ENCODE data around the gene AGMO.

Gene AGMO

DNA sequence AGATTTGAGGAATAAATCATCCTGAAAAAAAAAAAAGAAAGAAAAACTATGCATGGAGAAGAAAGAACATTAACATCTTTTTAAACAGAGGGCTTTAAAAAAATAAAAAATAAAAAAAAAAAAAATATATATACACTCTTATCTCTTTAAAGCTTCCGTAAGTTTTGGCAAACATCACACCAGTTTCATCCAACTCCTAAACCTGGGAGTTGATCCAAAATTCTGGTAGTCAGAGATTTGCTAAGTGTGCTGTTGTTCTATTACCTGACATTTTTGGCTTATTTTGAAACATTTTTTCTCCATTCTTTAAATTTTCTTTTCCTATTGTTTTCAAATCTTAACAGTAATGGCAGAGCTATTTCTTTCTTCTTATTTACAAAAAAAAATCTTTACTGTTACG lies 273.1 kb downstream of the AGMO start:
- Histone ChIP-seq H2AFZ (ENCODE audit: low read length) (no peak overlapping the region), H3K4me1 (ENCODE audit: insufficient read depth, low read length, poor library complexity, severe bottlenecking) (no peaks in the 10 kb centered on the region), H3K4me2 (ENCODE audit: low read depth, low read length, poor library complexity, severe bottlenecking) (no peak overlapping the region), H3K27me3 (ENCODE audit: insufficient read depth, low read length, poor library complexity, severe bottlenecking) (no peaks in the 10 kb centered on the region), H3F3A (ENCODE audit: low read depth) (no peaks in the 10 kb centered on the region), H3K9ac (ENCODE audit: low read depth, low read length, poor library complexity, severe bottlenecking) (no peak overlapping the region), H3K9me3 (ENCODE audit: insufficient read depth, low read depth, low read length) (no peaks in the 10 kb centered on the region), H4K20me1 (ENCODE audit: insufficient read depth, low read length, poor library complexity, severe bottlenecking) (no peaks in the 10 kb centered on the region), H3K9me2 (replicated peaks; ENCODE audit: low read depth, low read length) (no peaks in the 10 kb centered on the region), H3K36me3 (ENCODE audit: insufficient read depth, low read length) (no peaks in the 10 kb centered on the region), H3K79me2 (ENCODE audit: insufficient read depth, low read length) (no peaks in the 10 kb centered on the region), H3K4me3 (ENCODE audit: low read length, poor library complexity, severe bottlenecking) (no peak overlapping the region)
- TF ChIP-seq EZH2phosphoT487 (IDR thresholded peaks at IDR 0.05; ENCODE audit: borderline replicate concordance): no peak
- TF ChIP-seq, protein P1, sequence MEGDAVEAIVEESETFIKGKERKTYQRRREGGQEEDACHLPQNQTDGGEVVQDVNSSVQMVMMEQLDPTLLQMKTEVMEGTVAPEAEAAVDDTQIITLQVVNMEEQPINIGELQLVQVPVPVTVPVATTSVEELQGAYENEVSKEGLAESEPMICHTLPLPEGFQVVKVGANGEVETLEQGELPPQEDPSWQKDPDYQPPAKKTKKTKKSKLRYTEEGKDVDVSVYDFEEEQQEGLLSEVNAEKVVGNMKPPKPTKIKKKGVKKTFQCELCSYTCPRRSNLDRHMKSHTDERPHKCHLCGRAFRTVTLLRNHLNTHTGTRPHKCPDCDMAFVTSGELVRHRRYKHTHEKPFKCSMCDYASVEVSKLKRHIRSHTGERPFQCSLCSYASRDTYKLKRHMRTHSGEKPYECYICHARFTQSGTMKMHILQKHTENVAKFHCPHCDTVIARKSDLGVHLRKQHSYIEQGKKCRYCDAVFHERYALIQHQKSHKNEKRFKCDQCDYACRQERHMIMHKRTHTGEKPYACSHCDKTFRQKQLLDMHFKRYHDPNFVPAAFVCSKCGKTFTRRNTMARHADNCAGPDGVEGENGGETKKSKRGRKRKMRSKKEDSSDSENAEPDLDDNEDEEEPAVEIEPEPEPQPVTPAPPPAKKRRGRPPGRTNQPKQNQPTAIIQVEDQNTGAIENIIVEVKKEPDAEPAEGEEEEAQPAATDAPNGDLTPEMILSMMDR (conservative IDR thresholded peaks at IDR 0.05; ENCODE audit: low read length): no peak

DNA sequence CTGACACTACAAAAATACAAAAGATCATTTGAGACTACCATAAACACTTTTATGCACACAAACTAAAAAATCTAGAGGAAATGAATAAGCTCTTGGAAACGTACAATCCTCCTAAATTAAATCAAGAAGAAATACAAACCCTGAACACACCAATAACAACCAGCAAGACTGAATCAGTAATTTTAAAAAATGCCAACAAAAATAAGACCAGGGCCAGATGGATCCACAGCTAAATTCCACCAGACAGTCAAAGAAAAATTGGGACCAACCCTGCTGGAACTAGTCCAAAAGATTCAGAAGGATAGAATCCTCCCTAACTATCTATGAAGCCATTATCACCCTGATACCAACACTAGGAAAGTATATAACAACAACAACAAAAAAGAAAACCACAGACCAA lies 277.4 kb downstream of the AGMO start:
- H3F3A ChIP-seq (ENCODE audit: low read depth): no peaks in the 10 kb centered on the region
- TF ChIP-seq, protein P1 (conservative IDR thresholded peaks at IDR 0.05; ENCODE audit: low read length): no peak
- TF ChIP-seq EZH2phosphoT487 (IDR thresholded peaks at IDR 0.05; ENCODE audit: borderline replicate concordance): no peak
- no peaks in the 10 kb centered on the region for H3K4me1 ChIP-seq (ENCODE audit: insufficient read depth, low read length, poor library complexity, severe bottlenecking)
- no peaks in the 10 kb centered on the region for H4K20me1 ChIP-seq (ENCODE audit: insufficient read depth, low read length, poor library complexity, severe bottlenecking)
- no peaks in the 10 kb centered on the region for H3K79me2 ChIP-seq (ENCODE audit: insufficient read depth, low read length)
- H3K4me3 ChIP-seq (ENCODE audit: low read length, poor library complexity, severe bottlenecking): no peak overlapping the region
- H3K27me3 ChIP-seq (ENCODE audit: insufficient read depth, low read length, poor library complexity, severe bottlenecking): no peaks in the 10 kb centered on the region
- H2AFZ ChIP-seq (ENCODE audit: low read length): no peak overlapping the region
- no peaks in the 10 kb centered on the region for H3K36me3 ChIP-seq (ENCODE audit: insufficient read depth, low read length)
- H3K4me2 ChIP-seq (ENCODE audit: low read depth, low read length, poor library complexity, severe bottlenecking): no peak overlapping the region
- no peaks in the 10 kb centered on the region; the same call in 1 of the 2 replicates for H3K9me3 ChIP-seq (ENCODE audit: insufficient read depth, low read depth, low read length)
- H3K9me2 ChIP-seq (replicated peaks; ENCODE audit: low read depth, low read length): no peaks in the 10 kb centered on the region
- H3K9ac ChIP-seq (ENCODE audit: low read depth, low read length, poor library complexity, severe bottlenecking): no peak overlapping the region

DNA sequence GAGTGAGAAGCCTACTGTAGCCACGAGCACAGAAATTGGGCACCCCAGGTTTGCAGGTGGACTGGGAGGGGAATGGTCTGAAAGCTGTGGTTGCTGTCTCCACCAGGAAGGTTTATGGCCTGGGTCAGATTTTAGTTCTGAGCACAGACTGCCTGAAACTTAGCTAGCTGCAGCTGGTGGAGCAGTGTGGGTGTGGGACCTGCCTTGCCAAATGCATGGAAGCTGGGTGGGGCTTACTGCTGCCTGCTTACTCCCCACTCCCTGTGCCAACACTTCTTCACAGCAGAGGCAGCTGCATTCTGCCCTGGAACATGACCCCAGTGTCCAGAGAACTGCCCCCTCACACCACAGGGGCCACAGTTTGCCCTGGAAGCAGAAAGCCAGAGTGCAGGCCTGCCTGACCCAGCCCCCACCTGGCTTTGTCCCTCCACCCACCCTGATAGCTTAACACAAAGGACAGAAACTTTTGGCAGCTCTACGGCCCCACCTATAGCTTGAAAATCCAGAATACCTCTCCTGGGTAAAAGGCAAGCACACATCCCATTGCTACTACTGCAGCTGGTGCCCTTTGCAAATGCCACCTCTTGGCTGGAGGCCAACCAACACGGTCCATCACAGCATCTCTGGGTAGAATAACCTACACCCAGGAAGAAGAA lies 281.6 kb downstream of the AGMO start:
- Histone ChIP-seq H3K4me3 (ENCODE audit: low read length, poor library complexity, severe bottlenecking) (no peak overlapping the region), H3K9me2 (replicated peaks; ENCODE audit: low read depth, low read length) (no peaks in the 10 kb centered on the region), H3K79me2 (ENCODE audit: insufficient read depth, low read length) (no peaks in the 10 kb centered on the region), H2AFZ (ENCODE audit: low read length) (0 out of 2 replicates have a peak overlapping the region, but pooled peaks have one; percentile 25), H3K9ac (ENCODE audit: low read depth, low read length, poor library complexity, severe bottlenecking) (no peak overlapping the region), H3F3A (ENCODE audit: low read depth) (no peaks in the 10 kb centered on the region), H3K9me3 (ENCODE audit: insufficient read depth, low read depth, low read length) (peaks cover 9% of the 10 kb centered on the region), H3K4me1 (ENCODE audit: insufficient read depth, low read length, poor library complexity, severe bottlenecking) (no peaks in the 10 kb centered on the region), H3K27me3 (ENCODE audit: insufficient read depth, low read length, poor library complexity, severe bottlenecking) (no peaks in the 10 kb centered on the region), H3K4me2 (ENCODE audit: low read depth, low read length, poor library complexity, severe bottlenecking) (no peak overlapping the region), H3K36me3 (ENCODE audit: insufficient read depth, low read length) (no peaks in the 10 kb centered on the region), H4K20me1 (ENCODE audit: insufficient read depth, low read length, poor library complexity, severe bottlenecking) (no peaks in the 10 kb centered on the region)
- TF ChIP-seq, protein P1 (conservative IDR thresholded peaks at IDR 0.05; ENCODE audit: low read length): peak; percentile 18; the same call in 1 of the 2 replicates
- no peak for TF ChIP-seq EZH2phosphoT487 (IDR thresholded peaks at IDR 0.05; ENCODE audit: borderline replicate concordance)

Measured in Loucy (cell line).